ENCODE measurements around the gene SLC25A51. TPM values are rescaled to one million over a fixed set of nuclear protein-coding genes. Genes with fewer than 3 reads are reported as not detected.

SLC25A51 gene
- total RNA-seq, 1 donor from 2014 or later, result 118 TPM

DNA sequence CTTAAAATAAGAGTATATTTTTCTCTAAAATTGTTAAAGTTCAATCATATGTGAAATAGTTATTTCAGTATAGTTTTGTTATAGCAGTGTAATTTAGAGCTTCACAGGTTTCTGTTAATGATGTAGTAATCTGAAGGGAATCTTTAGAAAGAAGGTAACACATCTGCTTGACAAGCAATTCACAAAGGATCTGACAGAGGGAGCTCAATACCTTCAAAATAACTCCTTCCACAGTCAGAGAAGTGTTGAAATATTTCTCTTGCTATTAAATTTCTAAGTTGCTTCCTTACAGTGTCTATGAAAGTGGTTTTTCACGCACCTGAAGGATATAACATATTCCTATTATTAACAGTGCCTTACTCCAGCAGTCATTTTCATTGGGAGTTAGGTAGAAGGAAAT is 44.9 kb downstream of the SLC25A51 start:
- DNase-seq (ENCODE audit: low spot score in 2 of 2) (no peak), FAIRE-seq (no peak)

DNA sequence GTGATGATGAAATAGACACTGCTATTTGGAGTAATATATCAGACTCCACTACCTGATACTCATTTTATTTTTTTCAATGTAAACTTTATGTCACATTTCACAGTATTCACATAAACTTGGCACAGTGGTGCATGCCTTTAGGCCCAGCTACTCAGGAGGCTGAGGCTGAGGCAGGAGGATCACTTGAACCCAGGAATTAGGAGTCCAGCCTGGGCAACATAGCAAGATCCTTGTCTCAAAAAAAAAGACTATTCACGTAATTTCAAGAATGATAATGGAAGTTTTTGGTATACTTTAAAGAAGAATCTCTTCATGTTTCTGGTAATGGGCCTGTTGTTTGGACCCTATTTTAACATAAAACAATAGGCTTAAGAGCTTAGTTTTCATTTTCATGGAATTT is 47.4 kb downstream of the SLC25A51 start:
- DNase-seq (ENCODE audit: low spot score in 2 of 2), result no peak
- FAIRE-seq, result no peak

DNA sequence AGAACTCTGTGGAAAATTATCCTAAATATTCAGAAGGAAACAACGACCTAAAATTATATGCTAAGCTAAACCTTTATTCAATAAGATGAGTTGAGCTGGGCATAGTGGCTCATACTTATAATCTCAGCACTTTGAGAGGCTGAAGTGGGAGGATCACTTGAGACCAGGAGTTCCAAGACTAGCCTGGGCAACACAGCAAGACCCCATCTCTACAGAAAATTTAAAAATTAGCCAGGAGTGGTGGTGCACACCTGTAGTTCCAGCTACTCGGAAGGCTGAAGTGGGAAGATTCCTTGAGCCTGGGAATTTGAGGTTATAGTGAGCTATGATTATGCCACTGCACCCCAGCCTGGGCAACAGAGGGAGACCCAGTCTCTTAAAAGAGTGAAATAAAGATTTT is 51.7 kb downstream of the SLC25A51 start:
- FAIRE-seq (no peak), DNase-seq (ENCODE audit: low spot score in 2 of 2) (no peak)

DNA sequence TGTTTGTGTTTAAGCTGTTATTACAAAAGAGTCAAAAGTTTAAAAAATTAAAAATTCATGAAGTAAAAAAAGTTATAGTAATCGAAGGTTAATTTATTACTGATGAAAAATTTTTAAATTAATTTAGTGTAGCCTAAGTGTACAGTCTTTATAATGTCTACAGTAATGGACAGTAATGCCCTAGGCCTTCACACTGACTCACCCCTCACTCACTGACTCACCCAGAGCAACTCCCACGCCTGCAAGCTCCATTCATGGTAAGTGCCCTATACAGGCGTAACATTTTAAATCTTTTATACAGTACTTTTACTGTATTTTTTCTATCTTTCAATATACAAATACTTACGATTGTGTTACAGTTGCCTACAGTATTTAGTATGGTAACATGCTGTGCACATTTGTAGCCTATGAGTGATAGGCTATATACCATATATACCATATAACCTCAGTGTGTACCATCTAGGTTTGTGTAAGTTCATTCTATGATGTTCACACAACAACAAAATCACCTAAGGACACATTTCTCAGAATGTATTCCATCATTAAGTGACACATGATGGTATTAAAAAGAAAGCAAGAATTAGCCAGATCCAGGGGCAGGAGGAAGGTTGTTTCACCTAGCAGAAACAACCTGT is 63.2 kb downstream of the SLC25A51 start:
- DNase-seq (ENCODE audit: low spot score in 2 of 2) (no peak), FAIRE-seq (peak; percentile 75)

DNA sequence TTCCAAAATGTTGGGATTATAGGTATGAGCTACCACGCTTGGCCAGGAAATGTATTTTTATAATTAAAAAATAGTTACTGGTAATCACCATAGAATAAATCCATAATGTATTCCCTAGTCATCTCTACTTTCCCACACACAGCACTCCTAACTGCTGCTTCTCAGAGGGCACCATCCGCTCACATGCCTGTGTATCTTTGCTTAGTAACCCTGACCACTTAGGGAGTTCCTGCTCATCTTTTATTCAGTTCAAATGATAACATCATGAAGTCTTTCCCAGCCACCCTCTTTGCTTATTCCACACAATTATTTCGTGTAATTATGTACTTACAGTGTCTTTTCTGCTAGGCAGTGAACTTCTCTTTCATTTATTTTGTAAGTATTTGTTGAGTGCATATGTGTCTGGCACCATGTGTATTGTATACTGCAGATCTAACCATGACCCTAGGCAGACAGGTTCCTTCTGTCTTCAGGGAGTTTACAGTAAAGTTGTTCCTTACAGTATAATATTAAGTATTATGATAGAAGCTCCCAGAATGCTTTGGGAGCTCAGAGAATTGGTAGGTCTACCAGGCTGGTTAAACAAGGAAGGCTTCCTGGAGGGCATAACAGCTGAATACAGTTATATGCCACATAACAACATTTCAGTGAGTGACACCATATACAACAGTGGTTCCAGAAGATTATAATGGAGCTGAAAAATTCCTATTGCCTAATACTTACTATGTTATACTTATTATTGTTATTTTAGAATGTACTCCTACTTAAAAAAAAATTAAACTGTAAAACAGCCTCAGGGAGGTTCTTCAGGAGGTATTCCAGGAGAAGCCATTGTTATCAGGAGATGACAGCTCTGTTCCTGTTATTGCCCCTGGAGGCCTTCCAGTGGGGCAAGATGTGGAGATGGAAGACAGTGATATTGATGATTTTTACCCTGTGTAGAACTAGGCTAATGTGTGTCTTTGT is 64.1 kb downstream of the SLC25A51 start:
- no peak for DNase-seq (ENCODE audit: low spot score in 2 of 2)

More for the DNA sequence above, 64.1 kb downstream of the SLC25A51 start:
- FAIRE-seq, result no peak

Small RNA genes within 50 kb of the gene (small RNA-seq; reads per million reads assigned to genes)
- gene RNU7-124P, result not detected

Other genes starting within 250 kb of the SLC25A51 start
- 3.7 TPM for gene TRMT10B, start 150.3 kb downstream of the SLC25A51 start, total RNA-seq
- 73.4 TPM for gene EXOSC3, start 119.1 kb downstream of the SLC25A51 start, total RNA-seq
- 23.2 TPM for gene DCAF10, start 103.3 kb downstream of the SLC25A51 start, total RNA-seq
- gene SHB, start 165.1 kb upstream of the SLC25A51 start, total RNA-seq, result 12.2 TPM